GM12891 (cell line): Measurements from ENCODE around the gene SNTG2.

Experiments
- POLR2A ChIP-seq: IDR thresholded peaks from 2 replicates; pipeline ENCODE4 v1.6.1; 2011; ENCODE audit warnings: low read depth, low read length, control low read depth
- POLR2AphosphoS5 ChIP-seq: IDR thresholded peaks from 2 replicates; pipeline ENCODE4 v1.6.1; 2011; ENCODE audit warnings: low read depth, low read length, control low read depth
- SPI1 ChIP-seq: IDR thresholded peaks from 2 replicates; pipeline ENCODE4 v1.6.1; 2011; ENCODE audit warnings: low read depth, low read length, control low read depth
- TAF1 ChIP-seq: IDR thresholded peaks from 2 replicates; pipeline ENCODE4 v1.6.1; 2011; ENCODE audit warnings: low read depth, low read length, control low read depth

DNA sequence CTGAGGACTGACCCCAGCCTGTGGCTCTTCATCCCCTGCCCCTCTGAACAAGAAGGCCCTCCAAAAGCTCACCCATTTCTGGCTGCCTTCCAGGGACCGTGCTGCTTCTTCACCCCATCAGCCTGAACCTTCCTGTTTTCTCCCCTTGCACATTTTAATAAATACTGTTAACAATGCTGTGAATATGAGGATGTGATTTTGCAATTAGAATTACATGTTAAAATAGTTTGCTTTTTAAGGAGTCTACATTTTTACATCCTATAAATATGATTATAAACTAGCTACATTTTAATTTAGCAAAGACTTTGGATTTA lies 4.0 kb downstream of the SNTG2 start:
- TF ChIP-seq POLR2AphosphoS5 (no peak), POLR2A (no peak), TAF1 (no peak), SPI1 (no peak)
